KMS-11 (cell line): Measurements from ENCODE around the gene PARVB.

Source experiments
- H2AFZ ChIP-seq: fragments of 200-600 bp; sonication (generic); 2 replicates; pipeline ENCODE4 v1.6.1; 2016; ENCODE audit warnings: antibody characterized with exemption, mixed run types, low read depth
- H3K27ac ChIP-seq: fragments of 200-600 bp; sonication (generic); 2 replicates; pipeline ENCODE4 v1.6.1; 2016; ENCODE audit warnings: mild to moderate bottlenecking, mixed run types
- H3K27me3 ChIP-seq: fragments of 200-600 bp; sonication (generic); 2 replicates; pipeline ENCODE4 v1.6.1; 2017; ENCODE audit warnings: mild to moderate bottlenecking, low read depth, mixed run types, moderate library complexity; ENCODE audit not compliant: insufficient read depth
- H3K36me3 ChIP-seq: fragments of 200-600 bp; sonication (generic); 2 replicates; pipeline ENCODE4 v1.6.1; 2017; ENCODE audit warnings: mild to moderate bottlenecking, mixed run types; ENCODE audit not compliant: insufficient read depth
- H3K4me1 ChIP-seq: fragments of 200-600 bp; sonication (generic); 2 replicates; pipeline ENCODE4 v1.6.1; 2016; ENCODE audit warnings: mild to moderate bottlenecking, low read depth, mixed run types; ENCODE audit not compliant: poor library complexity, severe bottlenecking
- H3K4me2 ChIP-seq: fragments of 200-600 bp; sonication (generic); 2 replicates; pipeline ENCODE4 v1.7.0; 2016; ENCODE audit warnings: mild to moderate bottlenecking, mixed run types
- H3K4me3 ChIP-seq: fragments of 200-600 bp; sonication (generic); IDR thresholded peaks from 2 replicates; pipeline ENCODE4 v1.6.1; 2017; ENCODE audit warnings: low read depth, low read length, mixed read lengths; ENCODE audit not compliant: insufficient read depth
- H3K79me2 ChIP-seq: fragments of 200-600 bp; sonication (generic); 2 replicates; pipeline ENCODE4 v1.6.1; 2016; ENCODE audit warnings: low read depth, mixed run types; ENCODE audit not compliant: insufficient read depth
- H3K9ac ChIP-seq: fragments of 200-600 bp; sonication (generic); 2 replicates; pipeline ENCODE4 v1.6.1; 2016; ENCODE audit warnings: mild to moderate bottlenecking, mixed run types
- H4K20me1 ChIP-seq: fragments of 200-600 bp; sonication (generic); 2 replicates; pipeline ENCODE4 v1.6.1; 2016; ENCODE audit warnings: mild to moderate bottlenecking, mixed run types; ENCODE audit not compliant: insufficient read depth
- TF ChIP-seq, protein P1 (sequence below): fragments of 200-600 bp; sonication (generic); conservative IDR thresholded peaks from 2 replicates; pipeline ENCODE4 v1.6.1; 2017; ENCODE audit warnings: low read depth, mild to moderate bottlenecking, antibody characterized with exemption, low read length, moderate library complexity, mixed read lengths

The PARVB gene

GRCh38 chr22:44165286-44165874 lies 141.3 kb downstream of the PARVB start:
- H3K4me3 ChIP-seq: no peak overlapping the region
- no peaks in the 10 kb centered on the region for H3K4me1 ChIP-seq

DNA sequence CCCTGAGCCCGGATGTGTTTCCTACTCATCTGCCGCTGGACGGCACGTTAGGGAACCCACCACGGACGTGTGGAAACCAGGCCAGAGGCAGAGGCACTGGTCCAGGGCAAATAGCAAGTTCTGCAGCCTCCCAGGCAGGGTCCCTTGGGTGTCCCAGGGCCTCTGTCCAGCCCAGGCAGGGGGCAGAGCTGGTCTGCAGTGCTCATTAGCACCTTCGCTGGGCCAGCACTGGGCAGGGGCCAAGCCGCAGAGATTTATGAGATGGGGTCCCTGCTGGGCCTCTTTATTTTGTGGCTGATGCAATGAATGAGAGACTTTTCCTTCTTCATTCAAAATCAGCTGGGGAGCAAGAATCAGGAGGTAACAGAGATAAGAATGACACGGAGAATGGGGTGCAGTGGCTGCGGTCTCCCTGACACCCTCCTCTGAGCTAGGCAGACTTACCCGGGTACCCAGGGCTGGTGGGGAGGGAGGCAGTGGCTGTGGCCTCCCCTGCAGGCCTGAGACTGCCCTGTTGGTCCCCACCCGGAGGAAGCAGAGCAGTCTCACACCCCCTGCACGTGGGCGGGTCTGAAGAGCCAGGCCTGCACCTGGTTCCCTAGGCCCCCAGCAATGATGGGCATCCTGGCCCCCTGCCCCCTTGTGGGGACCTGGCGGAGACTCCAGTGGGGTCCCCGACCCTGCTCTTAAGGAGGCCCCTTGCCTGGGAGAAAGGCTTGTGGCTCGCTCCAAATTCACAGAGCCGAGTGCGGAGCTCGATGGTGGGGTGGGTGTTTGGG lies 142.6 kb downstream of the PARVB start:
- H3K4me3 ChIP-seq: no peak overlapping the region
- H3K27ac ChIP-seq: no peak overlapping the region
- H3K4me2 ChIP-seq: no peak overlapping the region
- no peaks in the 10 kb centered on the region for H3K36me3 ChIP-seq
- H3K4me1 ChIP-seq: no peaks in the 10 kb centered on the region
- H4K20me1 ChIP-seq: no peaks in the 10 kb centered on the region
- TF ChIP-seq, protein P1, sequence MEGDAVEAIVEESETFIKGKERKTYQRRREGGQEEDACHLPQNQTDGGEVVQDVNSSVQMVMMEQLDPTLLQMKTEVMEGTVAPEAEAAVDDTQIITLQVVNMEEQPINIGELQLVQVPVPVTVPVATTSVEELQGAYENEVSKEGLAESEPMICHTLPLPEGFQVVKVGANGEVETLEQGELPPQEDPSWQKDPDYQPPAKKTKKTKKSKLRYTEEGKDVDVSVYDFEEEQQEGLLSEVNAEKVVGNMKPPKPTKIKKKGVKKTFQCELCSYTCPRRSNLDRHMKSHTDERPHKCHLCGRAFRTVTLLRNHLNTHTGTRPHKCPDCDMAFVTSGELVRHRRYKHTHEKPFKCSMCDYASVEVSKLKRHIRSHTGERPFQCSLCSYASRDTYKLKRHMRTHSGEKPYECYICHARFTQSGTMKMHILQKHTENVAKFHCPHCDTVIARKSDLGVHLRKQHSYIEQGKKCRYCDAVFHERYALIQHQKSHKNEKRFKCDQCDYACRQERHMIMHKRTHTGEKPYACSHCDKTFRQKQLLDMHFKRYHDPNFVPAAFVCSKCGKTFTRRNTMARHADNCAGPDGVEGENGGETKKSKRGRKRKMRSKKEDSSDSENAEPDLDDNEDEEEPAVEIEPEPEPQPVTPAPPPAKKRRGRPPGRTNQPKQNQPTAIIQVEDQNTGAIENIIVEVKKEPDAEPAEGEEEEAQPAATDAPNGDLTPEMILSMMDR: no peak
- H3K79me2 ChIP-seq: no peaks in the 10 kb centered on the region
- no peak overlapping the region for H2AFZ ChIP-seq
- H3K9ac ChIP-seq: no peak overlapping the region
- no peaks in the 10 kb centered on the region for H3K27me3 ChIP-seq

More at GRCh38 chr22:44165286-44165874, 141.3 kb downstream of the PARVB start:
- Histone ChIP-seq H3K27me3 (no peaks in the 10 kb centered on the region), H3K79me2 (no peaks in the 10 kb centered on the region), H2AFZ (no peak overlapping the region), H3K9ac (no peak overlapping the region), H3K4me2 (no peak overlapping the region), H3K36me3 (no peaks in the 10 kb centered on the region), H4K20me1 (no peaks in the 10 kb centered on the region), H3K27ac (no peak overlapping the region)
- TF ChIP-seq, protein P1: no peak

DNA sequence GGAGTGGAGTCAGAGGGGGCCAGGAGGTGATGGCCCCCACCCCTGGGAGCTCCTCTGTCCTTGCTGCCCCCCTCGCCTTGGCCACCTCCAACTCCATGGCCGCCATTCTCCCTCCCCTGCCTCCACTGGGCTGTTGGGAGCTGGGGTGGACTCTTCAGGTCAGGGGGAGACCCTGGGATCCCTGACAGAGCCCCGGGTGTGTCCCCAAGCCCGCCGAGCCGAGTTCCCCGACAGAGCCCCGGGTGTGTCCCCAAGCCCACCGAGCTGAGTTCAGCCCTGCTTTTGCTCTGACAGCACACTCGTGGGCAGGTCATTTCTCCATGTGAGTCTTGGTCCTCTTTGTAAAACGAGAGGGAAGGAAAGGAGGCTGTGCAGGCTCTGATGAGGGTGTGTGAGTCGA lies 143.4 kb downstream of the PARVB start:
- TF ChIP-seq, protein P1: no peak
- H3K27me3 ChIP-seq: no peaks in the 10 kb centered on the region
- no peak overlapping the region for H3K4me2 ChIP-seq
- H3K9ac ChIP-seq: no peak overlapping the region
- H3K36me3 ChIP-seq: no peaks in the 10 kb centered on the region
- H3K4me3 ChIP-seq: no peak overlapping the region
- no peaks in the 10 kb centered on the region for H4K20me1 ChIP-seq
- H3K4me1 ChIP-seq: no peaks in the 10 kb centered on the region
- H3K79me2 ChIP-seq: no peaks in the 10 kb centered on the region
- H3K27ac ChIP-seq: no peak overlapping the region
- H2AFZ ChIP-seq: no peak overlapping the region

DNA sequence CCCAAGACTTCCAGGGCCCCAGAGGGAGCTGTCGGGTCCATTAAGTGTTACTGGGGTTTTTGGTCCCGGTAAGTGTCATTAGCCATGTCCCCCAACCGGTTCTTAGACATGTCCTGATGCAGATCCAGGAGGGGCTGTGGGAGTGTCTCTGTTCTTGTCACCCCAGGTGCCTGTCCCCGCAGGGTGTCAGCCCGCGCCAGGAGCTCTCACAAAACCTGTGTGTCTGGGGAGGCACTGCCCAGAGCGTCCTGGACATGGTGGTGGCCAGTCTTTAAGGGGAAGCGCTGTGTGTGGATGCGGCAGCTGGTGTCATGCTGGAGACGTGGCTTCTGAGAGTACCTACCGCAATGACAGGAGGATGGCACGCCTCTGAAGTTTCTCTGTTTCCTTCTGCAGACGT lies 144.1 kb downstream of the PARVB start:
- Histone ChIP-seq H2AFZ (no peak overlapping the region), H3K79me2 (no peaks in the 10 kb centered on the region), H3K36me3 (no peaks in the 10 kb centered on the region), H4K20me1 (no peaks in the 10 kb centered on the region), H3K27ac (no peak overlapping the region), H3K27me3 (no peaks in the 10 kb centered on the region), H3K4me2 (no peak overlapping the region), H3K4me1 (no peaks in the 10 kb centered on the region), H3K4me3 (no peak overlapping the region), H3K9ac (no peak overlapping the region)
- TF ChIP-seq, protein P1: no peak
